Gastrocnemius medialis (tissue), 4 donors: ENCODE data around the gene ORC4.

ENCODE experiments used
- POLR2A ChIP-seq, 2 donors: fragments of 450-650 bp; IDR thresholded peaks; one replicate each; pipeline ENCODE4 v1.6.1; 2017; ENCODE audit warnings: antibody characterized with exemption in 2 of 2, mild to moderate bottlenecking in 2 of 2, moderate library complexity in 2 of 2
- TF ChIP-seq, protein P1 (sequence below), 5 experiments: fragments of 450-650 bp in 3 of 5; fragments of 200-600 bp in 2 of 5; sonication (generic) in 2 of 5; IDR thresholded peaks in 4 of 5; conservative IDR thresholded peaks in 1 of 5; 1 replicate in 4 of 5; 2 replicates in 1 of 5; pipeline ENCODE4 v1.5.1; 2016 to 2019; ENCODE audit warnings: antibody characterized with exemption in 5 of 5, mild to moderate bottlenecking in 3 of 5, moderate library complexity in 3 of 5

DNA sequence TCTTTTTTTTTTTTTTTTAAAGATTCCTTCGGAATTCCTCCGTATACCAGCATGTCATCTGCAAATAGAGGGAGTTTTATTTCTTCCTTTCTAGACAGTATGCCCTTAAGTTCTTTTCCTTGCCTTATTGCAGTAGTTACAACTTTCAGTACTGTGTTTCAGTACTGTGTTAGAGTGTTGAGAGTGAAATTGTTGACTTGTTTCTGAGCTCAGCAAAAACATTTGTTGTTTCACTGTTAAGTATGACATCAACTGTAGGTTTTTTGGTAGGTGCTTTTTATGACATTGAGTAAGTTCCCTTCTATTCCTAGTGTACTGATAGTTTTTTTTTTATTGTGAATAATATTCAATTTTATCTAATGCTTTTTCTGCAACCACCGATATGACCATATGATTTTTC is 131.9 kb downstream of the ORC4 start:
- TF ChIP-seq, protein P1, sequence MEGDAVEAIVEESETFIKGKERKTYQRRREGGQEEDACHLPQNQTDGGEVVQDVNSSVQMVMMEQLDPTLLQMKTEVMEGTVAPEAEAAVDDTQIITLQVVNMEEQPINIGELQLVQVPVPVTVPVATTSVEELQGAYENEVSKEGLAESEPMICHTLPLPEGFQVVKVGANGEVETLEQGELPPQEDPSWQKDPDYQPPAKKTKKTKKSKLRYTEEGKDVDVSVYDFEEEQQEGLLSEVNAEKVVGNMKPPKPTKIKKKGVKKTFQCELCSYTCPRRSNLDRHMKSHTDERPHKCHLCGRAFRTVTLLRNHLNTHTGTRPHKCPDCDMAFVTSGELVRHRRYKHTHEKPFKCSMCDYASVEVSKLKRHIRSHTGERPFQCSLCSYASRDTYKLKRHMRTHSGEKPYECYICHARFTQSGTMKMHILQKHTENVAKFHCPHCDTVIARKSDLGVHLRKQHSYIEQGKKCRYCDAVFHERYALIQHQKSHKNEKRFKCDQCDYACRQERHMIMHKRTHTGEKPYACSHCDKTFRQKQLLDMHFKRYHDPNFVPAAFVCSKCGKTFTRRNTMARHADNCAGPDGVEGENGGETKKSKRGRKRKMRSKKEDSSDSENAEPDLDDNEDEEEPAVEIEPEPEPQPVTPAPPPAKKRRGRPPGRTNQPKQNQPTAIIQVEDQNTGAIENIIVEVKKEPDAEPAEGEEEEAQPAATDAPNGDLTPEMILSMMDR (IDR thresholded peaks at IDR 0.05 in 4 of 5, conservative IDR thresholded peaks at IDR 0.05 in 1 of 5): no peak
- TF ChIP-seq POLR2A (IDR thresholded peaks at IDR 0.05): no peak
